Osteocyte (in vitro differentiated cells): ENCODE measurements around the gene CERS1. TPM values are rescaled to one million over a fixed set of nuclear protein-coding genes. Genes with fewer than 3 reads are reported as not detected.
A peak's percentile ranks its signal among the peaks of the same experiment; 100 is the strongest.

ENCODE experiments used
- DNase-seq: peaks from one replicate; pipeline ENCODE4 v3.0.0; 2021; ENCODE audit warnings: mixed read lengths; ENCODE audit not compliant: unreplicated experiment; ENCODE audit errors: extremely low spot score
- H3K27ac Mint-ChIP-seq: one replicate; pipeline ENCODE4 v1.8.0; 2021; ENCODE audit warnings: mild to moderate bottlenecking, mixed read lengths; ENCODE audit not compliant: unreplicated experiment
- H3K27me3 Mint-ChIP-seq: one replicate; pipeline ENCODE4 v1.8.0; 2021; ENCODE audit warnings: mixed read lengths; ENCODE audit not compliant: unreplicated experiment
- H3K36me3 Mint-ChIP-seq: one replicate; pipeline ENCODE4 v1.8.0; 2021; ENCODE audit warnings: mixed read lengths; ENCODE audit not compliant: unreplicated experiment
- H3K4me1 Mint-ChIP-seq: one replicate; pipeline ENCODE4 v1.8.0; 2021; ENCODE audit warnings: mixed read lengths; ENCODE audit not compliant: unreplicated experiment
- H3K4me3 Mint-ChIP-seq: one replicate; pipeline ENCODE4 v1.8.0; 2021; ENCODE audit warnings: mild to moderate bottlenecking, moderate library complexity, mixed read lengths; ENCODE audit not compliant: unreplicated experiment
- H3K9me3 Mint-ChIP-seq: one replicate; pipeline ENCODE4 v1.8.0; 2021; ENCODE audit warnings: mixed read lengths; ENCODE audit not compliant: unreplicated experiment
- CTCF ChIP-seq: fragments of 200-600 bp; sonication (generic); IDR thresholded peaks from 2 replicates; pipeline ENCODE4 v1.5.0; 2021; ENCODE audit warnings: antibody characterized with exemption, mild to moderate bottlenecking, moderate library complexity
- total RNA-seq: library from RNA; stranded (reverse); gene quantifications from 2 replicates; pipeline ENCODE4 v1.2.1, GENCODE V29; 2021

CERS1 gene
- total RNA-seq, 1 donor from 2014 or later: 6.5 TPM

DNA sequence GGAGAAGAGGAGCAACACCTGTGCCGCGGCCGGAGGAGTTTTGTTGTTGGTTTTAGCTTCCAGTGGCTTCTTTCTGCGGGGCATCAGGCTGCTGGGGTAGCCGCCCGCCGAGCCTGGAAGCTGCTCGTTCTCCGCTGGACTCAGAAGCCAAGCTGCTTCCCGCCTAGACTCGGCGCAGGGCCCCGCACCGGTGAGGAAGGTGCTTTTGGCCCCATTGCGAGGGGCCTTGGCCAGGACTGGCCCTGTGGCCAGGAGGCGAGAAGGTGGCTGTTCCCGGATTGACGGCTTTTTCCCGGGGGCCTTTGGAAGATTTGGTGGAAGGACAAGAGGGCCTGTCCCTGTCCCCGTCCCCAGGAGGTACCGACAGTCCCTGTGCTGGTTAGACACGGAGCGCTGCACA, 28.8 kb downstream of the CERS1 start:
- Mint-ChIP-seq H3K4me1 (peaks cover 11% of the 10 kb centered on the region), H3K4me3 (no peak overlapping the region), H3K27ac (no peak overlapping the region), H3K36me3 (peaks cover 22% of the 10 kb centered on the region), H3K27me3 (no peaks in the 10 kb centered on the region), H3K9me3 (no peaks in the 10 kb centered on the region)
- TF ChIP-seq CTCF: no peak
- DNase-seq: no peak

DNA sequence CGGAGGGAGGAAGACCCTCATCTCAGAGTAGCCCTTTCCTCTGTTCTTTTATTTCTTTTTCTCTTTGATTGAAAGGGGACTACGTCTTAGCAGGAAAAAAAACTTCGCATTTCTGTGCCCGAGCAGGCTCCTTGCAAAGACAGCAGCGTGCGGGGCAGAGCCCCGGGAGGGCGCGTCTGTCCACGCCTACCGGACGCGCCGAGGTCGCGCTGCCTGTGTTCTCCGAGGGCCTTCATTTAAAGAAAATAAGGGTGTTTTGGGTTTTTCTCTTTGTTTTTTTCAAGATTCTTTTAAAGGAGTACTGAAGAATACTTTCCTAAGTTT, 29.2 kb downstream of the CERS1 start:
- no peak for DNase-seq
- Mint-ChIP-seq H3K27ac (no peak overlapping the region), H3K9me3 (no peaks in the 10 kb centered on the region), H3K27me3 (no peaks in the 10 kb centered on the region), H3K4me3 (no peak overlapping the region), H3K36me3 (peaks cover 25% of the 10 kb centered on the region), H3K4me1 (peaks cover 8% of the 10 kb centered on the region)
- no peak for TF ChIP-seq CTCF

DNA sequence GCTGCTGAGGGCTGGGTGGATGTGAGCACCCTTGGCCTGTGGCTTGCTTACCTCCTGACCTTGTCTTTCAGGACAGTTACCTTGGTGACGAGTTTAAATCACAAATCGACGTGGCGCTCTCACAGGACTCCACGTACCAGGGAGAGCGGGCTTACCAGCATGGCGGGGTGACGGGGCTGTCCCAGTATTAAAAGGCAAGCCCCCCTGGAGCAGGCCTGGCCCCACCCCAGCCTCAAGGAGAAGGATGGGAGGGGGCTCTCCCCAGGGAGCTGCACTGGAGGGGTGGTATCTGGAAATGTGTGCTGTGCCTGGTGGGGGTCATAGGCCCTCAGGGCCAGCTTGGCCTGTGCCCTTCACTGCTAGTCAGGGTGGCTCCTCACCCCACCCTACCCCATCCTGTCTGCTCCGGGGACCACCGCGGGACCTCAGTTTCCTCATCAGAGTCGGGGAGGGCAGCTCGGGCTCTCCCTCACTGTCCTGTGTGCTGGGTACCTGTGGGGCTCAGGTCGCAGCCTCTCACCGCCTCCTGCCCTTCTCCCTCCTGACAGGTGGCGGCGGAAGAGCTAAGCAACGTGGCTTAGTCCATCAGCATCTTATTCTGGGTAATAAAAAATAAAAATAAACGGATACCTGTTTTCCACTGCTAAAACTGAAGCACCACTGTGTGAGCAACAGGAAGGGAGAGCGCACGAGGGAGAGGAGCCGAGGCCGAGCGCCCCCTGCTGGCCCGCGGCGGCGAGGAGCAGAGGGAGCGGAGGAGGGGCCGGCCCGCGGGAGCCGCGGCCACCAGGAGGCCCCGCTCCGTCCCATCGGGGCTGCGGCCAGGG, 29.8 kb downstream of the CERS1 start:
- peaks cover 22% of the 10 kb centered on the region for H3K36me3 Mint-ChIP-seq
- no peak overlapping the region for H3K4me3 Mint-ChIP-seq
- H3K4me1 Mint-ChIP-seq: peaks cover 4% of the 10 kb centered on the region
- peak; percentile 100 for TF ChIP-seq CTCF
- no peaks in the 10 kb centered on the region for H3K27me3 Mint-ChIP-seq
- peak; percentile 92 for DNase-seq
- no peak overlapping the region for H3K27ac Mint-ChIP-seq
- no peaks in the 10 kb centered on the region for H3K9me3 Mint-ChIP-seq

GRCh38 chr19:18865106-18865972, 30.6 kb downstream of the CERS1 start:
- H3K27ac Mint-ChIP-seq: no peak overlapping the region
- no peak overlapping the region for H3K4me3 Mint-ChIP-seq
- DNase-seq: no peak
- H3K36me3 Mint-ChIP-seq: peaks cover 27% of the 10 kb centered on the region
- no peaks in the 10 kb centered on the region for H3K27me3 Mint-ChIP-seq
- peaks cover 4% of the 10 kb centered on the region for H3K4me1 Mint-ChIP-seq
- no peak for TF ChIP-seq CTCF
- H3K9me3 Mint-ChIP-seq: no peaks in the 10 kb centered on the region

- H3K27ac Mint-ChIP-seq: no peak overlapping the region
- H3K4me3 Mint-ChIP-seq: no peak overlapping the region
- peaks cover 29% of the 10 kb centered on the region for H3K36me3 Mint-ChIP-seq
- H3K4me1 Mint-ChIP-seq: peaks cover 4% of the 10 kb centered on the region
- DNase-seq: no peak
- H3K27me3 Mint-ChIP-seq: no peaks in the 10 kb centered on the region
- TF ChIP-seq CTCF: no peak
- no peaks in the 10 kb centered on the region for H3K9me3 Mint-ChIP-seq
Observed at GRCh38 chr19:18863843-18864362, 32.1 kb downstream of the CERS1 start.
